GM19043 (cell line): ENCODE measurements around the gene HTR7.
A peak's percentile ranks its signal among the peaks of the same experiment; 100 is the strongest.

Source experiments
- ATAC-seq: cut with Tn5 transposase; IDR thresholded peaks from one replicate; pipeline ENCODE4 v1.9.1; 2021; ENCODE audit warnings: low read depth; ENCODE audit not compliant: unreplicated experiment

Gene HTR7

GRCh38 chr10:90806677-90807076 lies 51.2 kb downstream of the HTR7 start:
- ATAC-seq: no peak

DNA sequence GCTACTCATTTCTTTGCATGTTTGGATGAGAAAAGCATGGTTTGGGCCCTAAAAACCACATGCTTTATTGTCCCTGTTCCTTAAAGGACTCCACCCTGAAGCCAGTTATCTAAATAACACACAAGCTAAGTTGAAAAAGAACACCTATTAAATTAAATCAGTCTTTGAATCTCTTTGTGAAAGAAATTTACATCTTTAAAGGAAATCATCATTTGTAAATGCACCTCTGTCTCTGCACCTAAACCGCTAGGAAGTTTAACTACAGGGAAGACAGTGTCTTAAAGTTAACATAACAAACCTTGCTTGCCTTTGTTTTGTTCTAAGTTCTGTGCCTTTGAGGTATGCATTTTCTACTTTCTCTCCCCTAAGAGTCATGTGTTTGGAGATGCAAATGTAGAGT lies 52.6 kb downstream of the HTR7 start:
- ATAC-seq: no peak

DNA sequence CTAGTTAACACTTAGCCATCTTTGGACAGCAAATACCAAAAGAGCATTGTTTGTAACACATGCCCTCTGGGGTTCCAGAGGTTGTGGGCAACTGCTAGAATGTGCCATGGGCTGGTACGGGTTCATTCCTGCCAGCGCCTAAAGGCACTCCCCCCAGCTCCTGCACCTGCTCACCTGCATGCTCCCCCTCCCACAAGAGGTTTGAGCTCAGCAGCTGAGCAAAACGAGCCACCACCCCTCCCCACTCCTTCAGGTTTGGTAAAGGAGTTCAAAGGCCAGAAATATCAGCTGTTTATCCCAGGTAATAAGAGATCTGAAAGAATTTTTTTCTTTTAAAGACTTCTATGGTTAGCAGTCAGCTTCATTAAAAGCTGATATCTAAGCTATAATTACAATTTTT lies 53.5 kb downstream of the HTR7 start:
- ATAC-seq: no peak

GRCh38 chr10:90801608-90802007 lies 56.2 kb downstream of the HTR7 start:
- ATAC-seq: no peak

DNA sequence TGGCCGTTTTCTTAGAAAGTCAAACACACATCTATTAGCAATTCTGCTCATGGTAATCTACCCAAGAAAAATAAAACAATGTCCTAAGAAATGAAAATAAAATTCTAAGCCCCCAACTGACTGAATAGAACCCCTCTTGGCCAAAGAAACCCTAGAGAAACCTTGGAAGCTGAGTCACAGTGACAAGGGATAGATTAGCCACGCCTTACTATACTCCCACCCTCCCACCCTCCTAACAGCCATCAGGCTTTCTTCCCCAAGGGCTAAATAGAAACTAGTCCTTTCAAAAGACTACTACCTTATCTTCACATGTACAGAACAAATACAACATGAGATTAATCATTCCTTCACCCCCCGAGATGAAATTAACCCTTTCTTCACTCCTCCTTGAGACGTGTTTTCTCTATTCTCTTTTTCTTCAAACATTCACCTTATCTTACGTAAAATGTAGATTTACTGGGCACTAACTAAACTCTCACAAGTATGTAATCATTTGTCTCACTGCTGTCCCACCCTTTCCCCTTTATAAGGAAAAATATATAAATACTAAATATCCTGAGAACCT lies 57.5 kb downstream of the HTR7 start:
- no peak for ATAC-seq

DNA sequence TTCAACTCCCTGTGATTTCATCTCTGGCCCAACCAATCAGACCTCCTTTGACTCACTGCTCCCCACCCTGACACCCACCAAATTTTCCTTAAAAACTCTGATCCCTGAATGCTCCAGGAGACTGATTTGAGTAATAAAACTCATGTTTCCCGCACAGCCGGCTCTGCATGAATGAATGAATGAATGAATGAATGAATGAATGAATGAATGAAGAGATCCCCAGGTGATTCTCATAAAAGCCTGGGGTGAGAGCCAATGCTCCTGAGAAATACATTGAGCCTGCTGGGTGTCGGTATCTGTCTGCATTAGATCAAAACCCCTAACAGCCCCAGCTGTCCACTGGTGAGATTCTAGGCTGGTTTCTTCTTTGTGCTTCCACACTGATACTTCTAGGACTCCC lies 58.7 kb downstream of the HTR7 start:
- no peak for ATAC-seq

- ATAC-seq: no peak
Measured at GRCh38 chr10:90798482-90798881, 59.4 kb downstream of the HTR7 start.

DNA sequence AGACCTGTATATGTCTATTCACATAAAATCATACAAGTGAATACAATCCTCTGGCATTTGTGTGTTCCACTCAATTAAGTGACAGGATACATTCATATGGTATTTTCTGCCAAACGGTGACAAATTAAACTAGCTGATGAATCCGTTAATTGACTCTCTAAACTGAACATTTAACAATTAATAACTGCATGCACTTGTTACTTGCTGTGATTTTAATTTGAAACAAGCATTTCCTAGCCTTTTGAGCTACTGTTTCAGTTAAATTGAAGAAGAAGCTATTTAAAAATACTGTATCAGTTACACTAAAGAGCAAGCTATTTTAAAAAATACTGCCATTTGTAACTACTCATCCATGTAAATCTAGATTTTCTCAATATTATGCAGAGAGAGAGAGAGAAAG lies 67.4 kb downstream of the HTR7 start:
- ATAC-seq: no peak

DNA sequence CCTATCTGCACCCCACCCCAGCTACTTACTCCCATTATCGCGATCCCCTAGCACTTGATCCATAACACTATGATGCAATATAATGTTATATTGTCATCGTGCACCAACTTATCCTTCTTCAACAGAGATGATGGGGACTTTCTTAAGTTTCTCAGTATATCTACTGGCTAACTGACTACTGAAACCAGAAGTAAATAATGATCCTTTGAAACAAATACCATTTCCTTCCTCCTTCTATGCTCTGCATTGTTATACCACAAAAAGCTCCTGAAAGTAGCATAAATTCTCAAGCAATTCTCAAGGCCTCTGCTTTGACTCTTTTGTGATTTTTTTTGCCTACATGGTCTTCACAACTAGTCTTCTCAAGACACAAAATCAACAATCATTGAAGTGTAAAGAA lies 68.9 kb downstream of the HTR7 start:
- peak; percentile 74 for ATAC-seq

DNA sequence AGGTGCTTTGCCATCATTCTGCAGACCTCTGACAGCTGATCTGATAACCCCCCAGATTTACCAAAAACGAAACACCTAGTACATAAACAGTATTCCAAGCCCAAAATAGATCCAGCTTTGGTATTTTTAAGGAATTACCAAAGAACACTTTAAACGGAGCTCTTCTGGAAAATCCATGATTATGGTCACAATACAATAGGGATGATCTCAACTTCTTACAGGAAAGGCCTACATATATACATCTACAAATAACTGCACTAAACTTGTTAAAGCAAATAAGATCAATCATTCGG lies 69.7 kb downstream of the HTR7 start:
- no peak for ATAC-seq

DNA sequence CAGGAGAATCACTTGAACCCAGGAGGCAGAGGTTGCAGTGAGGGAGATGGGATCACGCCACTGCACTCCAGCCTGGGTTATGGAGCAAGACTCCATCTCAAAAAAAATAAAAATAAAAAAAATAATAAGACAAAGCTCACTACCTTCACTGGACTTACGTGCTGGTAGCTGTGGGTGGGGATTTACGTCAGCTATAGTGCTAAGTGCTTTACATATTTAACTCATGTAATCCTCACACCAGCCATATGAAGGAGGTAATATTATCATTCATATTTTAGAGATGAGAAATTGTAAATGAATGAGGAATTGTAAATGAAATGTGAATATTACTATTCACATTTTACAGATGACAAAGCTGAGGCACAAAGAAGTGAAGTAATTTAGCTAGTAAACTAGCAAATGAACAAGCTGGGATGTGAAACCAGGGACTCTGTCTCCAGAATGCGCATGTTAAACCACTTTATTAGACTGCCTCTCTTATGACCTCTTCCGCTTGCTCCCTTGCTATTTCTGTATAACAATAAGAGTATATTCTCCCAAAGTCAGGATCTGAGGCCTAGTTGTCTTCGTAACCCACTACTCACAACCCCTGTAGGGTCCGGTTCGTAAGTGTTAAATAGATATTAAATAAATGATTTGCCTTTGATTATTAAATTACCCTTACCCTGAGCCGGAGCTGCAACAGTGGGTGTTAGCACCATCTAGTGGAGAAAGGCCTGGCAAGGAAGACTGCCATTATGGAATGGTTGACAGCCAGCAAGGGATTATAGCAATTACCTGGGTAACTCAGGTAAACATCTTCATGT lies 70.2 kb downstream of the HTR7 start:
- ATAC-seq: no peak

DNA sequence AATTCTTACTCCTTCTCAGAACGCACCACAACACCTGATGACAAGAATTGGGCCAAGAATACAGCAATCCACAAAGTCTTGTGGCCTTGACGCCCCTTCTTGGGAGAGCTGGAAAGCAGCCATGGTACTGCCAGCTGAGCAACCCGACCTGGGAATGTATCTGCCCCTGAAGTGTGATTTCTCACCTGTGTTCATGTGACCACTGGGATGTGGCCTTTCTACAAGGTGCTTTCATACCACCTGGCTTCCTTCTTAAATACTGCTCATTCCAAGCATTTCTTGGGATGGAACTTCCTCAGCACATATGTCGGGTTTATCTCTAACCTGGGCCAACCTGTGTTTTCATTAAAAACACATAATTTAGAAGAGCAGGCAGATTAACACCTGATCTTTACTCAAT lies 72.1 kb downstream of the HTR7 start:
- ATAC-seq: no peak

DNA sequence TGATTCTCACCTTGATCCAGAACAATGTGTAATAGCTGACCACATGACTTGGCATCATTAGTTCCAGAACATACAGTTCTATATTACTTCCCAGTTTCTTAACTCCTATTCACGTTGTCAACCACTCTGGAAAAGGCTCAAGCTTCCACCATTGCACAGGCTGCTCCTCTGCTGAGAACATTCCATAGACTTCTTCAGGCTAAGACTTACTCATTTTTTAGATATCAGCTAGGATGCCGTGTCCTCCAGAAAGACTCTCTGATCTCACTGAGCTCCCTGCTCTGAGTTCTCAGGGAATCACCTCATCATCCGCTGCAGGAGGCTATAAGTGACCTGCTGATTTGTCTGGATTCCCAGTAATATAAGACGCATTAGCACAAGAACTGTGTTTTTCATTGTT lies 73.1 kb downstream of the HTR7 start:
- ATAC-seq: no peak

- no peak for ATAC-seq
Measured at GRCh38 chr10:90780488-90780887, 77.4 kb downstream of the HTR7 start.

DNA sequence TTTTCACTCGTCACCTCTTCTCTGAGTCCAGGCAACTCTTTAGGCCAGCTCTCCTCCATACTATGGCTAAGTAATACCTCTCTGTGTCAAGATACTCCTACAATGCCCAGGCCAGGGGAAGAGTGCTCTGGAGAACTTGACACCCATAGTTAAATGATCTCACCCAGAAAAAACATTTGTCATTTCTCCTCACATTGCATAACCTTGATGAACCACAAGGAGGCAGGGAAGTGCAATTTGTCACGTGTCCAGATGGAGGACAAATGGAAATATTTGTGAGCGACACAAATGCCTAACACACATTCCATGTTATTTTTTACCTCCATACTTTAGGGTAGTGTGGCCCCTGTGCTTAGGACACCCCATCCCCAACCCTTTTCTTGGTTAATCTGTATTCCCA lies 78.3 kb downstream of the HTR7 start:
- no peak for ATAC-seq

DNA sequence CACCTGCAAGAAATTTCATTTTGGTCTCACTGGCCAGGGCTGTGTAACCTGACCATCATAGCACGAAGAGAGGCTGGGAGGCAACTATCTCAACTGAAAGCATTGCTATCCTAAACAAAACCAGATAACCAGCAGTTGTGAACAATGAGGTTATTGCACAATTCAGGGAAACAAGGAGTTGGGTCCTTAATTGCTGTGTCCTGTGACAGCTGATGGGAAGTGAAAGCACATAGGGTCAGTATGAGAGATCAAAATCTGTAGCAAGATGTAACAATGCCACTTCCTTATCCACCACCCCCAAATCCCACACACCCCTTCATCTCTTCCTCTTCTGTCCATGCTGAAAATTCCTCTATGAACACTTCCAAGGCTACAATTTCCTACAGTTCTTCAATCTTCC lies 80.2 kb downstream of the HTR7 start:
- no peak for ATAC-seq

- ATAC-seq: no peak
Measured at GRCh38 chr10:90775351-90776028, 82.3 kb downstream of the HTR7 start.

DNA sequence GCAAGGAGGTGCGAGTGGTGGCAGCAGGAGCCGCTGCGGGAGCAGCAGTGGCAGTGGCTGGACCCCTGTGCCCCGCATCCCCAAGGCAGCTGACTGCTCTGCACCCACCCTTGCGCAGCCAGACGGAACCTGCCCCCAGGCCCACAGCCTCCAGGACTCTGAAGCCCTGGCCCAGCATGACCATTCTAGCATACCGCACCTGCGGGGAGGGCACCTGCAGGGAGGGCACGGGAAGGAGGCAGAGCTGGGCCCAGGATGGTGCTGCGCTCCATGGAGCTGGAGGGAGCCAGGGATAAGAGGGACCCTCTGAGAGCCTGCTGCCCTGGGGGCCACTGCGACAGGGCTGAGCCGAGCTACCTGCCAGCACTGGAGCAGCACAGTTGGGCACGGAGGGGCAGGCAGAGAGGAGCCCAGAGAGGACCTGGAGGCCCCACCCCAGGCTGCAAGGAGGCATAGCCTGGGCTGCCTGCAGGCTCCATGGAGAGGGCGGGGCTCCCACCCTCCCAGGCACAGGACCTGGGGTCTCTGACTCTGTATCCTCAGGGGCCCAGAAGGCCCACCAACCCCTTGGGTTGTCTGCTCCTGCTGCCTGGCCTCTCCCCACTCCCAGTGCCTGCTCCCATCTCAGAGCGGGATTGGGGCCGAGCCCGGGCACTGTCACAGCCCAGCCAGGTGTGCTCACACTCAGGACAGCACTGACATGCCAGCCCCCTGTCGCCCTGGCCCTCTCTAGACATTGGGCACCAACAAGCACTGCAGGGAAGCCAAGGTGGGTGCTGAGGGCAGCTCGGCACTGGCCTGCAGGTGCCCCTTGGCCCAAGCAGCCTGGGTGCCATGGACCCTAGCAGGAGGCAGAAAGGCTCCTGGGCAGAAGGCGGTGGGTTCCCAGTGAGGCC lies 87.6 kb downstream of the HTR7 start:
- no peak for ATAC-seq

GRCh38 chr10:90751107-90751997 lies 106.5 kb downstream of the HTR7 start:
- ATAC-seq: peak; percentile 61

- ATAC-seq: no peak
Measured at GRCh38 chr10:90746829-90747228, 111.0 kb downstream of the HTR7 start.
